Activated B cell treated with CpG ODN at 0.5 μM for 24 hours (primary cell): ENCODE results near the gene LTN1. TPM values are rescaled to one million over a fixed set of nuclear protein-coding genes. Genes with fewer than 3 reads are reported as not detected.

ENCODE experiments used
- ATAC-seq: fragments of 200-7000 bp; cut with Tn5 transposase; one replicate; pipeline ENCODE4 v1.10.0; 2021; ENCODE audit warnings: low read depth, mild to moderate bottlenecking, moderate library complexity
- CTCF ChIA-PET: fragments of 350-600 bp; sonication (Branson Sonifier 250); formaldehyde crosslinking; loops from one replicate; lab custom pipeline; 2021; ENCODE audit warnings: antibody characterized with exemption; lab: Charles Lee
- POLR2A ChIA-PET: fragments of 350-600 bp; sonication (Branson Sonifier 250); formaldehyde crosslinking; loops from one replicate; lab custom pipeline; 2021; ENCODE audit warnings: antibody characterized with exemption; lab: Charles Lee
- DNase-seq: peaks from one replicate; pipeline ENCODE4 v3.0.0; 2022
- H3K27ac Mint-ChIP-seq: one replicate; pipeline ENCODE4 v1.8.0; 2020; ENCODE audit warnings: mixed read lengths
- H3K27me3 Mint-ChIP-seq: one replicate; pipeline ENCODE4 v1.8.0; 2021; ENCODE audit warnings: mixed read lengths
- H3K36me3 Mint-ChIP-seq: one replicate; pipeline ENCODE4 v1.8.0; 2021; ENCODE audit warnings: low read depth, mixed read lengths
- H3K4me1 Mint-ChIP-seq: one replicate; pipeline ENCODE4 v1.8.0; 2021; ENCODE audit warnings: mixed read lengths
- H3K4me3 Mint-ChIP-seq: one replicate; pipeline ENCODE4 v1.8.0; 2020; ENCODE audit warnings: mild to moderate bottlenecking, mixed read lengths
- H3K9me3 Mint-ChIP-seq: one replicate; pipeline ENCODE4 v1.8.0; 2020; ENCODE audit warnings: mixed read lengths
- CTCF ChIP-seq: fragments of 200-600 bp; IDR thresholded peaks from one replicate; pipeline ENCODE4 v1.8.0; 2022; ENCODE audit warnings: antibody characterized with exemption, mild to moderate bottlenecking
- intact Hi-C: fragments of 100-400 bp; cut with micrococcal nuclease; formaldehyde crosslinking; loops from one replicate; pipeline ENCODE4 v1.15.1; 2024
- total RNA-seq: library from RNA; stranded (reverse); gene quantifications from 2 replicates; pipeline ENCODE4 v1.2.3, GENCODE V29; 2022

Gene LTN1
- total RNA-seq, 1 donor from 2014 or later, result 25.8 TPM

- H3K4me3 Mint-ChIP-seq, result no peak overlapping the region
- DNase-seq (no peak), ATAC-seq (no peak)
- H3K9me3 Mint-ChIP-seq, result no peaks in the 10 kb centered on the region
- intact Hi-C loops, result no loop called here
- ChIA-PET CTCF (no interaction called here), POLR2A (no interaction called here)
- no peak overlapping the region for H3K27ac Mint-ChIP-seq
- H3K4me1 Mint-ChIP-seq, result no peaks in the 10 kb centered on the region
- TF ChIP-seq CTCF, result no peak
- H3K27me3 Mint-ChIP-seq, result peaks cover 32% of the 10 kb centered on the region
- H3K36me3 Mint-ChIP-seq, result no peaks in the 10 kb centered on the region
These were observed 79.6 kb downstream of the LTN1 start for GRCh38 chr21:28913071-28913470.

- Mint-ChIP-seq H3K27ac (no peak overlapping the region), H3K9me3 (no peaks in the 10 kb centered on the region), H3K4me1 (no peaks in the 10 kb centered on the region), H3K27me3 (peaks cover 32% of the 10 kb centered on the region), H3K4me3 (no peak overlapping the region), H3K36me3 (no peaks in the 10 kb centered on the region)
- POLR2A ChIA-PET, result no interaction called here
- intact Hi-C loops, result no loop called here
- CTCF ChIA-PET, result no interaction called here
- ATAC-seq (no peak), DNase-seq (no peak)
- no peak for TF ChIP-seq CTCF
These were observed 82.3 kb downstream of the LTN1 start for GRCh38 chr21:28910280-28910887.

GRCh38 chr21:28908351-28908750 lies 84.3 kb downstream of the LTN1 start:
- H3K36me3 Mint-ChIP-seq, result no peaks in the 10 kb centered on the region
- CTCF ChIA-PET, result no interaction called here

GRCh38 chr21:28906841-28907240 lies 85.8 kb downstream of the LTN1 start:
- DNase-seq, result no peak
- H3K4me1 Mint-ChIP-seq, result no peaks in the 10 kb centered on the region
- intact Hi-C loops, result no loop called here
- no peak for ATAC-seq
- TF ChIP-seq CTCF, result no peak
- ChIA-PET CTCF (no interaction called here), POLR2A (no interaction called here)
- no peak overlapping the region for H3K27ac Mint-ChIP-seq
- H3K36me3 Mint-ChIP-seq, result no peaks in the 10 kb centered on the region
- peaks cover 27% of the 10 kb centered on the region for H3K27me3 Mint-ChIP-seq
- peaks cover 5% of the 10 kb centered on the region for H3K9me3 Mint-ChIP-seq
- H3K4me3 Mint-ChIP-seq, result no peak overlapping the region

More at GRCh38 chr21:28908351-28908750, 84.3 kb downstream of the LTN1 start:
- TF ChIP-seq CTCF, result no peak
- H3K4me1 Mint-ChIP-seq, result no peaks in the 10 kb centered on the region
- ATAC-seq, result no peak
- DNase-seq, result no peak
- H3K27ac Mint-ChIP-seq, result no peak overlapping the region
- peaks cover 26% of the 10 kb centered on the region for H3K27me3 Mint-ChIP-seq
- POLR2A ChIA-PET, result no interaction called here
- intact Hi-C loops, result no loop called here
- H3K9me3 Mint-ChIP-seq, result no peaks in the 10 kb centered on the region
- H3K4me3 Mint-ChIP-seq, result no peak overlapping the region

GRCh38 chr21:28906236-28906635 lies 86.4 kb downstream of the LTN1 start:
- ATAC-seq (no peak), DNase-seq (no peak)
- peaks cover 26% of the 10 kb centered on the region for H3K27me3 Mint-ChIP-seq
- ChIA-PET POLR2A (no interaction called here), CTCF (no interaction called here)
- intact Hi-C loops, result no loop called here
- no peaks in the 10 kb centered on the region for H3K4me1 Mint-ChIP-seq
- H3K9me3 Mint-ChIP-seq, result peaks cover 5% of the 10 kb centered on the region
- H3K4me3 Mint-ChIP-seq, result no peak overlapping the region
- no peak for TF ChIP-seq CTCF
- no peak overlapping the region for H3K27ac Mint-ChIP-seq
- H3K36me3 Mint-ChIP-seq, result no peaks in the 10 kb centered on the region
